A549 (cell line): ENCODE measurements around the gene PDP2. TPM values are rescaled to one million over a fixed set of nuclear protein-coding genes. Genes with fewer than 3 reads are reported as not detected.

Source experiments
- ATAC-seq, 2 experiments: fragments of 200-7000 bp in 1 of 2; fragments of >200 bp in 1 of 2; cut with Nextera tagmentation in 1 of 2; cut with Tn5 transposase in 1 of 2; 3 replicates each; pipeline versions ENCODE4 v1.8.0 to v1.9.1; 2018 to 2020; ENCODE audit warnings: mild to moderate bottlenecking in 1 of 2, moderate library complexity in 1 of 2
- CTCF ChIA-PET: fragments of 300-600 bp; sonication (Branson Sonifier 250); formaldehyde crosslinking; extraction: SDS; loops from one replicate; lab custom pipeline; 2021; ENCODE audit warnings: antibody characterized with exemption, inconsistent platforms; lab: Yijun Ruan, JAX
- POLR2A ChIA-PET: fragments of 350-600 bp; formaldehyde crosslinking; extraction: SDS; loops from one replicate; lab custom pipeline; 2021; ENCODE audit warnings: antibody characterized with exemption, inconsistent platforms; lab: Yijun Ruan, JAX
- DNase-seq, 2 experiments: peaks; one replicate each; pipeline versions ENCODE4 v3.0.0 to v3.0.0-alpha.2; 2011 to 2016; ENCODE audit warnings: low read depth in 1 of 2, low spot score in 1 of 2
- FAIRE-seq: peaks from 2 replicates; lab custom pipeline; 2011; peaks lifted over from hg19 to GRCh38; lab: Jason Lieb, UNC
- H3K27ac ChIP-seq, 2 experiments: fragments of >200 bp; sonication (Bioruptor Twin); formaldehyde crosslinking; 3 replicates each; pipeline ENCODE4 v1.5.1; 2016 to 2017
- H3K4me1 ChIP-seq: fragments of >200 bp; sonication (Bioruptor Twin); formaldehyde crosslinking; 3 replicates; pipeline ENCODE4 v1.6.1; 2016
- H3K4me2 ChIP-seq: fragments of >200 bp; sonication (Bioruptor Twin); formaldehyde crosslinking; 3 replicates; pipeline ENCODE4 v1.6.1; 2016
- H3K4me3 ChIP-seq: fragments of >200 bp; sonication (Bioruptor Twin); formaldehyde crosslinking; 3 replicates; pipeline ENCODE4 v1.5.1; 2016
- H3K9me3 ChIP-seq: fragments of >200 bp; sonication (Bioruptor Twin); formaldehyde crosslinking; 3 replicates; pipeline ENCODE4 v1.6.1; 2016
- ATOH8 ChIP-seq: fragments of 250-450 bp; sonication (Bioruptor Pico); IDR thresholded peaks from 2 replicates; pipeline ENCODE4 v1.5.0; 2020; ENCODE audit warnings: low read depth, mild to moderate bottlenecking, moderate library complexity
- BCL3 ChIP-seq: fragments of >200 bp; sonication (Bioruptor Twin); formaldehyde crosslinking; IDR thresholded peaks from 3 replicates; pipeline ENCODE4 v1.6.1; 2016
- BHLHE40 ChIP-seq: IDR thresholded peaks from 2 replicates; pipeline ENCODE4 v1.6.1; 2012; ENCODE audit warnings: low read depth, low read length, inconsistent platforms
- CBX2 ChIP-seq: fragments of 200-600 bp; sonication (generic); IDR thresholded peaks from 2 replicates; pipeline ENCODE4 v1.6.1; 2016; ENCODE audit warnings: low read depth, mild to moderate bottlenecking, borderline replicate concordance
- EHF ChIP-seq: fragments of 250-450 bp; sonication (Bioruptor Pico); IDR thresholded peaks from 2 replicates; pipeline ENCODE4 v1.5.0; 2020; ENCODE audit warnings: mild to moderate bottlenecking
- EP300 ChIP-seq, 2 experiments: fragments of >200 bp; sonication (Bioruptor Twin); formaldehyde crosslinking; IDR thresholded peaks; 2 replicates in 1 of 2; 3 replicates in 1 of 2; pipeline ENCODE4 v1.6.1; 2016 to 2017
- ESRRA ChIP-seq: fragments of 150-350 bp; IDR thresholded peaks from 2 replicates; pipeline ENCODE4 v1.6.1; 2014; ENCODE audit warnings: mild to moderate bottlenecking, low read length, borderline replicate concordance
- FOSB ChIP-seq: fragments of 250-450 bp; sonication (Bioruptor Pico); IDR thresholded peaks from 2 replicates; pipeline ENCODE4 v1.5.0; 2020; ENCODE audit warnings: mild to moderate bottlenecking, moderate library complexity
- FOXS1 ChIP-seq: fragments of 250-450 bp; sonication (Bioruptor Pico); IDR thresholded peaks from 2 replicates; pipeline ENCODE4 v1.5.0; 2020; ENCODE audit warnings: mild to moderate bottlenecking, moderate library complexity
- HDAC2 ChIP-seq: fragments of 200-600 bp; sonication (generic); IDR thresholded peaks from 2 replicates; pipeline ENCODE4 v1.6.1; 2016
- HEYL ChIP-seq: fragments of 250-450 bp; sonication (Bioruptor Pico); IDR thresholded peaks from 2 replicates; pipeline ENCODE4 v1.8.0; 2021; ENCODE audit warnings: mild to moderate bottlenecking, moderate library complexity
- HOXA7 ChIP-seq: fragments of 250-450 bp; sonication (Bioruptor Pico); IDR thresholded peaks from 2 replicates; pipeline ENCODE4 v1.5.0; 2020; ENCODE audit warnings: mild to moderate bottlenecking, moderate library complexity
- KDM1A ChIP-seq: fragments of 200-600 bp; sonication (generic); IDR thresholded peaks from 2 replicates; pipeline ENCODE4 v1.6.1; 2016; ENCODE audit warnings: low read depth, mild to moderate bottlenecking
- MAX ChIP-seq: IDR thresholded peaks from 2 replicates; pipeline ENCODE4 v1.6.1; 2012
- MAZ ChIP-seq: fragments of 150-350 bp; IDR thresholded peaks from 2 replicates; pipeline ENCODE4 v1.6.1; 2014; ENCODE audit warnings: antibody characterized with exemption, low read depth, low read length, borderline replicate concordance
- NFE2L2 ChIP-seq: fragments of 150-350 bp; conservative IDR thresholded peaks from 2 replicates; pipeline ENCODE4 v1.6.1; 2014; ENCODE audit warnings: low read length
- NPAS2 ChIP-seq: fragments of 250-450 bp; sonication (Bioruptor Pico); IDR thresholded peaks from 2 replicates; pipeline ENCODE4 v1.8.0; 2022; ENCODE audit warnings: mild to moderate bottlenecking, moderate library complexity, borderline replicate concordance
- POLR2A ChIP-seq: IDR thresholded peaks from 2 replicates; pipeline ENCODE4 v1.6.1; 2012; ENCODE audit warnings: mild to moderate bottlenecking, low read length
- RARB ChIP-seq: fragments of 250-450 bp; sonication (Bioruptor Pico); IDR thresholded peaks from 2 replicates; pipeline ENCODE4 v1.8.0; 2021; ENCODE audit warnings: mild to moderate bottlenecking, moderate library complexity
- SMC3 ChIP-seq: fragments of >200 bp; sonication (Bioruptor Twin); formaldehyde crosslinking; IDR thresholded peaks from 3 replicates; pipeline ENCODE4 v1.6.1; 2018; ENCODE audit warnings: inconsistent platforms
- ZC3H11A ChIP-seq: fragments of 450-650 bp; IDR thresholded peaks from 2 replicates; pipeline ENCODE4 v1.6.1; 2014; ENCODE audit warnings: antibody characterized with exemption, mild to moderate bottlenecking
- ZFP36 ChIP-seq: fragments of 450-650 bp; IDR thresholded peaks from 2 replicates; pipeline ENCODE4 v1.6.1; 2014; ENCODE audit warnings: borderline replicate concordance; ENCODE audit not compliant: partially characterized antibody
- ZSCAN20 ChIP-seq: fragments of 250-450 bp; sonication (Bioruptor Pico); IDR thresholded peaks from 2 replicates; pipeline ENCODE4 v1.8.0; 2022; ENCODE audit warnings: mild to moderate bottlenecking, moderate library complexity
- WGBS: methylation state at CpG from one replicate; pipeline ENCODE4 v1.1.6; 2017; ENCODE audit errors: missing lambda C conversion rate; 5-methylcytosine and 5-hydroxymethylcytosine counted together
- polyA plus RNA-seq, 4 experiments: library from polyadenylated mRNA; depleted of rRNA in 3 of 4; stranded (reverse); fragments of >200 nt; fragmentation: RNase III in 1 of 4; extraction: RNeasy Plus Mini Kit Qiagen cat#74134 plus additional on column Dnase treatment in 1 of 4; gene quantifications; 2 replicates in 3 of 4; 3 replicates in 1 of 4; pipeline ENCODE4 v1.2.3, GENCODE V29; 2011 to 2017
- TF ChIP-seq, protein P1 (sequence below): IDR thresholded peaks from 2 replicates; pipeline ENCODE4 v1.6.1; 2012
- TF ChIP-seq, protein P2 (sequence below): IDR thresholded peaks from 2 replicates; pipeline ENCODE4 v1.6.1; 2012; ENCODE audit warnings: low read depth, borderline replicate concordance
- TF ChIP-seq, protein P3 (sequence below): fragments of 150-350 bp; IDR thresholded peaks from 2 replicates; pipeline ENCODE4 v1.6.1; 2014; ENCODE audit warnings: low read depth, mild to moderate bottlenecking, low read length

Gene PDP2
- polyA plus RNA-seq, 2 of the 4 experiments (the other 2 are of a cell fraction): 10.0 to 10.5 TPM

DNA sequence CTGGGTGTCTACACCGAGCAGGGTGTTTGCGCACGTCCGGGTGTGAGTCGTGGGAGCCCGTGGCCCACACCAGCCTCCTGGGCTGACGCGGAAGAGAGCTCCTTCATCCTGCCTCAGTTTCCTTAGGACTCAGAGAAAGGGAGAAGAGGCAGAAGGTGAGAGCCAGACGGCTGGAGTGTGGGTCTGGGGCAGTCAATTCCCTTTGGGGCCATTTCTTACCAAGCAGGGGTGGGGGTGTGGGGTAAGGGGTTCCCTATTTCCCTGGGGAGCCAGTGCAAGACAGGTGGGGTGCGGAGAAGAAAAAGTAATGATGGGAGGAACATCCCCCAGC, 35.3 kb upstream of the PDP2 start (continued):
- TF ChIP-seq FOSB (CRISPR knock-in tag) (no peak), BHLHE40 (no peak)
- TF ChIP-seq, all 56 proteins: peak for 0

- DNase-seq (no peak), ATAC-seq (no peak; a peak in 2 of 6 replicates), FAIRE-seq (no peak)
- Histone ChIP-seq H3K9me3 (no peaks in the 10 kb centered on the region), H3K4me2 (no peak overlapping the region), H3K4me1 (peaks cover 3% of the 10 kb centered on the region; the same call in 1 of the 3 replicates), H3K27ac (no peak overlapping the region), H3K4me3 (no peak overlapping the region)
- WGBS: 37% methylated on average over 8 of the region's 9 CpGs
- TF ChIP-seq EHF (CRISPR knock-in tag) (no peak), FOXS1 (CRISPR knock-in tag) (no peak), ATOH8 (CRISPR knock-in tag) (no peak), BCL3 (no peak), EP300 (IDR thresholded peaks at IDR 0.05) (no peak), SMC3 (no peak)
- POLR2A ChIA-PET: no interaction called here
- CTCF ChIA-PET: interaction anchor here (1.0 to 12.4 kb wide), 5 partner anchors 14 to 27 kb away, joined by 3 to 103 read pairs (median 41); partner anchors contain the start of gene NAE1
Measured at GRCh38 chr16:66845791-66846221, 34.5 kb upstream of the PDP2 start.

DNA sequence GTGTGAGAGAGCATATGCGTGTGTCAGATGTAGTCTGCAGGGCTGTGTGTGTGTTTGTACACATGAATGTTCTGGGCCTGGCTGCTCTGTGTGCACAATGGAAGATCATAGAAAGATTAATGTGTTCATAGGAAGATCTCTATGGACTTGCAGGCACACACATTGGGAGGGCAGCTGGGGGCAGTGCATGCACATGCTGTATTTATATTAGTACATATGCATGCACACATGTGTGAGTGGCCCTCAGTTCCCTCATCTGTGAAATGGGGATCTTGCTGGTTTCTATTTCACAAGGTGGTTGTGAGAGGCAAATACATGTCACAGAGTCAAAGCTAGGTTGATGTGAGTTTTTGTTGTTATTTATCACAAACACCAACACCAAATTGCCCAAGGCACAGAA, 34.0 kb upstream of the PDP2 start:
- DNase-seq (no peak), FAIRE-seq (no peak), ATAC-seq (no peak)
- POLR2A ChIA-PET: interaction anchor here (1.1 kb wide), 1 partner anchor 15 kb away, joined by 3 read pairs; the partner anchor contains the start of gene NAE1
- H3K27ac ChIP-seq: no peak overlapping the region
- H3K4me2 ChIP-seq: no peak overlapping the region
- H3K4me1 ChIP-seq: peaks cover 3% of the 10 kb centered on the region; the same call in 1 of the 3 replicates
- CTCF ChIA-PET: interaction anchor here (0.9 to 12.4 kb wide), 5 partner anchors 10 to 27 kb away, joined by 3 to 103 read pairs (median 7); partner anchors contain the start of gene NAE1
- TF ChIP-seq ESRRA (no peak), BHLHE40 (no peak), FOXS1 (CRISPR knock-in tag) (no peak), HOXA7 (CRISPR knock-in tag) (no peak), HDAC2 (no peak), ZSCAN20 (no peak), NFE2L2 (no peak), ZFP36 (no peak), KDM1A (no peak), HEYL (CRISPR knock-in tag) (no peak)
- TF ChIP-seq, protein P1, sequence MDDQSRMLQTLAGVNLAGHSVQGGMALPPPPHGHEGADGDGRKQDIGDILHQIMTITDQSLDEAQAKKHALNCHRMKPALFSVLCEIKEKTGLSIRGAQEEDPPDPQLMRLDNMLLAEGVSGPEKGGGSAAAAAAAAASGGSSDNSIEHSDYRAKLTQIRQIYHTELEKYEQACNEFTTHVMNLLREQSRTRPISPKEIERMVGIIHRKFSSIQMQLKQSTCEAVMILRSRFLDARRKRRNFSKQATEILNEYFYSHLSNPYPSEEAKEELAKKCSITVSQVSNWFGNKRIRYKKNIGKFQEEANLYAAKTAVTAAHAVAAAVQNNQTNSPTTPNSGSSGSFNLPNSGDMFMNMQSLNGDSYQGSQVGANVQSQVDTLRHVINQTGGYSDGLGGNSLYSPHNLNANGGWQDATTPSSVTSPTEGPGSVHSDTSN: no peak
- TF ChIP-seq, protein P2, sequence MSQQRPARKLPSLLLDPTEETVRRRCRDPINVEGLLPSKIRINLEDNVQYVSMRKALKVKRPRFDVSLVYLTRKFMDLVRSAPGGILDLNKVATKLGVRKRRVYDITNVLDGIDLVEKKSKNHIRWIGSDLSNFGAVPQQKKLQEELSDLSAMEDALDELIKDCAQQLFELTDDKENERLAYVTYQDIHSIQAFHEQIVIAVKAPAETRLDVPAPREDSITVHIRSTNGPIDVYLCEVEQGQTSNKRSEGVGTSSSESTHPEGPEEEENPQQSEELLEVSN: no peak
- TF ChIP-seq, all 56 proteins: peak for 0
- Histone ChIP-seq H3K4me3 (no peak overlapping the region), H3K9me3 (no peaks in the 10 kb centered on the region)
- 100% methylated on average over 1 of the region's 1 CpG for WGBS

DNA sequence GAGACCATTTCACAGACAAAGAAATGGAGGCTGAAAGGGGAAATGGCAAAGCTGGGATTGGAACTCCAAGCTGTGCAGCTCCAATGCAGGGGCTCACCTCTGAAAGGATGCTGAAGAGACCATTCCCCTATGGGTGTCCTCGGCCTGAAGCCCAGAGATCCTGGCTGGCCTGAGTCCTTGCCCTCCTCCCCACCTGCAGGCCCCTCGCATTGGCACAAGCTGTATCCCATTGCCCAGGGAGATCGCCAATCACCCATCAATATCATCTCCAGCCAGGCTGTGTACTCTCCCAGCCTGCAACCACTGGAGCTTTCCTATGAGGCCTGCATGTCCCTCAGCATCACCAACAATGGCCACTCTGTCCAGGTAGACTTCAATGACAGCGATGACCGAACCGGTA, 33.5 kb upstream of the PDP2 start:
- DNase-seq (no peak), FAIRE-seq (no peak), ATAC-seq (no peak)
- Histone ChIP-seq H3K4me3 (no peak overlapping the region), H3K27ac (no peak overlapping the region), H3K4me1 (peaks cover 3% of the 10 kb centered on the region; the same call in 1 of the 3 replicates), H3K9me3 (no peaks in the 10 kb centered on the region), H3K4me2 (no peak overlapping the region)
- CTCF ChIA-PET: interaction anchor here (0.6 to 12.4 kb wide), 7 partner anchors 10 to 326 kb away, joined by 3 to 103 read pairs (median 4); partner anchors contain the start of gene NAE1
- WGBS: 88% methylated on average over 6 of the region's 6 CpGs
- POLR2A ChIA-PET: interaction anchor here (1.1 kb wide), 1 partner anchor 16 kb away, joined by 3 read pairs; the partner anchor contains the start of gene NAE1
- TF ChIP-seq HEYL (CRISPR knock-in tag) (no peak), MAZ (no peak), NFE2L2 (no peak), RARB (CRISPR knock-in tag) (no peak), BCL3 (no peak), POLR2A (no peak), ZSCAN20 (no peak), CBX2 (no peak), MAX (no peak), NPAS2 (CRISPR knock-in tag) (no peak), ZC3H11A (no peak), SMC3 (no peak), EP300 (IDR thresholded peaks at IDR 0.05) (no peak)
- TF ChIP-seq, protein P3, sequence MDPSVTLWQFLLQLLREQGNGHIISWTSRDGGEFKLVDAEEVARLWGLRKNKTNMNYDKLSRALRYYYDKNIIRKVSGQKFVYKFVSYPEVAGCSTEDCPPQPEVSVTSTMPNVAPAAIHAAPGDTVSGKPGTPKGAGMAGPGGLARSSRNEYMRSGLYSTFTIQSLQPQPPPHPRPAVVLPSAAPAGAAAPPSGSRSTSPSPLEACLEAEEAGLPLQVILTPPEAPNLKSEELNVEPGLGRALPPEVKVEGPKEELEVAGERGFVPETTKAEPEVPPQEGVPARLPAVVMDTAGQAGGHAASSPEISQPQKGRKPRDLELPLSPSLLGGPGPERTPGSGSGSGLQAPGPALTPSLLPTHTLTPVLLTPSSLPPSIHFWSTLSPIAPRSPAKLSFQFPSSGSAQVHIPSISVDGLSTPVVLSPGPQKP: no peak
